A673 (cell line): ENCODE results near the gene EYA4. TPM values are rescaled to one million over a fixed set of nuclear protein-coding genes. Genes with fewer than 3 reads are reported as not detected.

Experiments used
- BruUV-seq: library from RNA; stranded (reverse); fragments of 400-500 nt; replicated peaks from 2 replicates; lab custom pipeline; 2021; lab: Mats Ljungman, UMichigan
- CTCF ChIA-PET: fragments of 300-600 bp; sonication (Branson Sonifier 250); formaldehyde crosslinking; loops from one replicate; lab custom pipeline; 2022; ENCODE audit warnings: antibody characterized with exemption; lab: Charles Lee
- POLR2A ChIA-PET: fragments of 300-600 bp; sonication (Branson Sonifier 250); formaldehyde crosslinking; loops from one replicate; lab custom pipeline; 2022; ENCODE audit warnings: antibody characterized with exemption; ENCODE audit not compliant: low non-redundant PET; lab: Charles Lee
- DNase-seq: peaks from one replicate; pipeline ENCODE4 v3.0.0-alpha.2; 2015; ENCODE audit warnings: low spot score
- H3K27ac ChIP-seq: fragments of 200-600 bp; sonication (generic); 2 replicates; pipeline ENCODE4 v1.5.1; 2016; ENCODE audit warnings: mixed run types, low read depth, mild to moderate bottlenecking, mixed read lengths, antibody characterized with exemption, low read length; ENCODE audit not compliant: poor library complexity, severe bottlenecking
- H3K27me3 ChIP-seq: fragments of 200-600 bp; sonication (generic); replicated peaks from 2 replicates; pipeline ENCODE4 v1.6.1; 2017; ENCODE audit warnings: mixed run types, low read depth, mild to moderate bottlenecking, mixed read lengths, antibody characterized with exemption, low read length; ENCODE audit not compliant: insufficient read depth, poor library complexity
- H3K36me3 ChIP-seq: fragments of 200-600 bp; sonication (generic); 2 replicates; pipeline ENCODE4 v1.6.1; 2016; ENCODE audit warnings: mixed run types, mild to moderate bottlenecking, mixed read lengths, antibody characterized with exemption, low read length; ENCODE audit not compliant: insufficient read depth, poor library complexity, severe bottlenecking
- H3K4me1 ChIP-seq: fragments of 200-600 bp; sonication (generic); 2 replicates; pipeline ENCODE4 v1.6.1; 2017; ENCODE audit warnings: mixed run types, mild to moderate bottlenecking, mixed read lengths, antibody characterized with exemption, low read length; ENCODE audit not compliant: insufficient read depth, poor library complexity, severe bottlenecking
- H3K4me3 ChIP-seq: fragments of 200-600 bp; sonication (generic); 2 replicates; pipeline ENCODE4 v1.5.1; 2016; ENCODE audit warnings: low read depth, mixed run types, mild to moderate bottlenecking, mixed read lengths, low read length; ENCODE audit not compliant: poor library complexity, severe bottlenecking
- H3K9me3 ChIP-seq: fragments of 200-600 bp; sonication (generic); 2 replicates; pipeline ENCODE4 v1.6.1; 2016; ENCODE audit warnings: mixed run types, low read depth, mild to moderate bottlenecking, mixed read lengths, antibody characterized with exemption, low read length; ENCODE audit not compliant: poor library complexity, severe bottlenecking
- CTCF ChIP-seq: fragments of 300-800, 200-600 bp; sonication (generic); conservative IDR thresholded peaks from 2 replicates; pipeline ENCODE4 v1.5.1; 2017; ENCODE audit warnings: low read depth, mild to moderate bottlenecking, antibody characterized with exemption, low read length, moderate library complexity, mixed read lengths
- EZH2 ChIP-seq: fragments of 200-600 bp; sonication (generic); IDR thresholded peaks from 2 replicates; pipeline ENCODE4 v1.6.1; 2017; ENCODE audit warnings: borderline replicate concordance, low read depth, mild to moderate bottlenecking, mixed read lengths, antibody characterized with exemption, low read length; ENCODE audit not compliant: poor library complexity, severe bottlenecking
- intact Hi-C: fragments of 100-400 bp; cut with micrococcal nuclease; formaldehyde crosslinking; loops from one replicate; pipeline ENCODE4 v1.10.0; 2022; ENCODE audit not compliant: unreplicated experiment
- total RNA-seq: library from RNA; stranded (reverse); gene quantifications from 2 replicates; pipeline ENCODE4 v1.2.3, GENCODE V29; 2021

EYA4 gene
- total RNA-seq, 1 experiment from 2014 or later: 1.3 TPM

- peak; percentile 21 for DNase-seq
- Histone ChIP-seq H3K4me1 (no peaks in the 10 kb centered on the region), H3K36me3 (no peaks in the 10 kb centered on the region), H3K27me3 (no peaks in the 10 kb centered on the region), H3K9me3 (no peaks in the 10 kb centered on the region), H3K4me3 (no peak overlapping the region), H3K27ac (no peak overlapping the region)
- CTCF ChIA-PET: no interaction called here
- POLR2A ChIA-PET: no interaction called here
- BruUV-seq: no TSS peak
- intact Hi-C loops: no loop called here
- TF ChIP-seq EZH2 (no peak), CTCF (no peak)
Observed at GRCh38 chr6:133326584-133326983, 85.4 kb downstream of the EYA4 start.

GRCh38 chr6:133333852-133334251 is 92.7 kb downstream of the EYA4 start:
- POLR2A ChIA-PET: no interaction called here
- Histone ChIP-seq H3K27me3 (no peaks in the 10 kb centered on the region), H3K36me3 (no peaks in the 10 kb centered on the region), H3K4me3 (no peak overlapping the region), H3K9me3 (no peaks in the 10 kb centered on the region), H3K27ac (no peak overlapping the region), H3K4me1 (no peaks in the 10 kb centered on the region)
- CTCF ChIA-PET: no interaction called here
- intact Hi-C loops: no loop called here
- DNase-seq: no peak
- TF ChIP-seq EZH2 (no peak), CTCF (no peak)
- BruUV-seq: no TSS peak

GRCh38 chr6:133337308-133337707 is 96.2 kb downstream of the EYA4 start:
- no TSS peak for BruUV-seq

More at GRCh38 chr6:133337308-133337707, 96.2 kb downstream of the EYA4 start:
- H3K27me3 ChIP-seq: no peaks in the 10 kb centered on the region
- no peaks in the 10 kb centered on the region for H3K36me3 ChIP-seq
- no peak overlapping the region for H3K27ac ChIP-seq
- no peaks in the 10 kb centered on the region for H3K4me1 ChIP-seq
- DNase-seq: no peak
- ChIA-PET CTCF (no interaction called here), POLR2A (no interaction called here)
- no peak overlapping the region for H3K4me3 ChIP-seq
- intact Hi-C loops: no loop called here
- H3K9me3 ChIP-seq: no peaks in the 10 kb centered on the region
- TF ChIP-seq EZH2: no peak
- no peak for TF ChIP-seq CTCF
